ENCODE data around the gene BATF2. TPM values are rescaled to one million over a fixed set of nuclear protein-coding genes. Genes with fewer than 3 reads are reported as not detected.

Gene BATF2, protein sequence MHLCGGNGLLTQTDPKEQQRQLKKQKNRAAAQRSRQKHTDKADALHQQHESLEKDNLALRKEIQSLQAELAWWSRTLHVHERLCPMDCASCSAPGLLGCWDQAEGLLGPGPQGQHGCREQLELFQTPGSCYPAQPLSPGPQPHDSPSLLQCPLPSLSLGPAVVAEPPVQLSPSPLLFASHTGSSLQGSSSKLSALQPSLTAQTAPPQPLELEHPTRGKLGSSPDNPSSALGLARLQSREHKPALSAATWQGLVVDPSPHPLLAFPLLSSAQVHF
- 0.12 and 0.51 TPM in 2 replicates for total RNA-seq

DNA sequence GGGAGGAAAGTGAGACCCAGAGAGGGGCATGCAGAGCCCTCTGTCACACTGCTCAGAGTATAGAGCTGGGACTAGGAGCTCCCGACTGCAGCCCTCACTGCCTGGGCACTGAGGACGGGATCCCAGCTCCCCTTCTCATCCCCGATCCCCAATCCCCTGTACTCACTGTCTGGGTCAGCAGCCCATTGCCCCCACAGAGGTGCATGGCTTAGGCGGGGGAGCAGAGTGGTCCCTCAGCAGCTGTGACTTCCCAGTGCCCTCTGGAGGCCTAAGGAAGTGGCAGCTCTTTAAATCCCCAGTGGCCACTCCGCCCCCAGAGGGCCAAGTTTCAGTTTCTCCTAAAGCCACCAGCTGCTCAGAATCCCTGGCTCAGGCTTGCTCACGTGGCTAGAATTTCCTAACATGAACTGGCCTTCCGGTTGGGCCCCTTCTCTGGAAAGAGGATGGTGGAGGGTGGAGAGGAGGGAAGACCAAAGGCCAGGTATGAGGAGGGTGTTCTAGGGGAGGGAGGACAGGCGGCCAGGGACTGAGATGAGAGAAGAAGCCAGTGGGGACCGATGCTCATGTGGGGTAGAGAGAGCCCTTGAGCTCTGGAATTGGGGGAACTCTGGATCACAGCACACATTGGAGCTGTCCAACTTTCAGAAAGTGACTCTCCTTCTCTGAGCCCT lies at the start of gene BATF2:
Gene BATF2, minus strand, starts transcription at position 262 of the 671 bp plus-strand sequence. Its CDS starts 57 bp downstream, at position 205.

DNA sequence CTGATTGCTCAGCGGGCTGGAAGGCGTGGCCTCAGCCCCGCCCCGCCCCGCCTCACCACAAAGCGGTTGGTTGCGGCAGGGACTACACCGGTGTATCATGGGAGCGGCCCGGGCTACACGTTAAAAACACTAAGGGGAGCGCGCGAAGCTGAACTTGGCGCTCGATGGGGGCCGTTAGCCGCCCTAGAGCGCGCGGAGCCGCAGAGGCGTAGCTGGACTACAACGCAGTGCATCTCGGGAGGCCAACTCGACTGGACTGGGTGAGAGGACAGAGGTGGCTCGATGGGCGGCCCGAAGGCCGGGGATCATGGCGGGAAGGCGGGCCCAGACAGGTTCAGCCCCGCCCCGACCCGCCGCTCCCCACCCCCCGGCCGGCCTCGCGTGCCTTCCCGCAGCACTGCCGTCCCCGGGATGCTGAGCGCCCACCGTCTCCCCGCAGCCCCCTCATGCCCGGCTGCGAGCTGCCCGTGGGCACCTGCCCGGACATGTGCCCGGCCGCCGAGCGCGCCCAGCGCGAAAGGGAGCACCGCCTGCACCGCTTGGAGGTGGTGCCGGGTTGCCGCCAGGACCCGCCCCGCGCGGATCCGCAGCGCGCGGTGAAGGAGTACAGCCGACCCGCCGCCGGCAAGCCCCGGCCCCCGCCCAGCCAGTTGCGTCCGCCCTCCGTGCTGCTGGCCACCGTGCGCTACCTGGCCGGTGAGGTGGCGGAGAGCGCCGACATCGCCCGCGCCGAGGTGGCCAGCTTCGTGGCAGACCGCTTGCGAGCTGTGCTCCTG lies 44.3 kb upstream of the BATF2 start, which contains the start of gene SAC3D1:
Gene SAC3D1, plus strand, starts transcription at position 364 of the 776 bp plus-strand sequence. Its CDS starts 83 bp downstream, at position 447.

DNA sequence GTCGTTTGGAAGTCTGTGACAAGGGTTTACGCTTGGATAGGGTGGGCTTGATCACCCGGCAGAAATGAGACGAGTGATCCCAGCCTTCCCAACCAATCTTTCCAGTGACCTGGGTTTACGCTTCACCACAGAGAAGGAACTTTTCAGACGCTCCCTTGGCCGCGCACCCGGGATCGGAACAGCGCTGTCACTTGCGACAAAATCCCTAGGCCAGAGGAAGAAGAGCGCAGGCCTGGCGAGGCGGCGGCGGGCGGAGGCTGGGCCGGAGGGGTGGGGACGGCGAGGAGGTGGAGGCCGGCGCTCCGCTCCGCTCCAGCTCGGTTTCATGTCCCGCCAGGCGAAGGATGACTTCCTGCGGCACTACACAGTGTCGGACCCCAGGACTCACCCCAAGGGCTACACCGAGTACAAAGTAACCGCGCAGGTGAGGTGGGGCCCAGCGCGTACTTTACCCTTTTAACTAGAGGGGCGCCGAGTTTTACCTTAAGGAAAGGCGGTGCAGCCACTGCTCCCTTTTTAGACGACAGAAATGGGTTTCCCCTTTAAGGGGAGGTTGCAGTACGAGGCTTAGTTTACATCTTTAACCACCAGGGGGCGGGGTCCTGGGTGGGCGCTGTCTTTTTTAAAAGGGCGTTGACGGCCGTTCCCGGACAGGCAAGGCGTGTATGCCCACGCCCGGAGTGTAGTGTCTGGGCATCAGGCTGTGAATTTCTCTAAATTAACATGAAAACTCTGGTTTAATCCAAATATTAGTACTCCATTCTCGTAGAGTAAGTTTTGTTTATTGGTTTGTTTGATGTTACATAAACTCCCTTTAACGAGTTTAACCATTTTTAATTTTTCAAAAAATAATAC lies 30.7 kb upstream of the BATF2 start, which contains the start of gene SNX15:
Gene SNX15, plus strand, starts transcription at position 227 of the 855 bp plus-strand sequence. Its CDS starts 99 bp downstream, at position 326.

DNA sequence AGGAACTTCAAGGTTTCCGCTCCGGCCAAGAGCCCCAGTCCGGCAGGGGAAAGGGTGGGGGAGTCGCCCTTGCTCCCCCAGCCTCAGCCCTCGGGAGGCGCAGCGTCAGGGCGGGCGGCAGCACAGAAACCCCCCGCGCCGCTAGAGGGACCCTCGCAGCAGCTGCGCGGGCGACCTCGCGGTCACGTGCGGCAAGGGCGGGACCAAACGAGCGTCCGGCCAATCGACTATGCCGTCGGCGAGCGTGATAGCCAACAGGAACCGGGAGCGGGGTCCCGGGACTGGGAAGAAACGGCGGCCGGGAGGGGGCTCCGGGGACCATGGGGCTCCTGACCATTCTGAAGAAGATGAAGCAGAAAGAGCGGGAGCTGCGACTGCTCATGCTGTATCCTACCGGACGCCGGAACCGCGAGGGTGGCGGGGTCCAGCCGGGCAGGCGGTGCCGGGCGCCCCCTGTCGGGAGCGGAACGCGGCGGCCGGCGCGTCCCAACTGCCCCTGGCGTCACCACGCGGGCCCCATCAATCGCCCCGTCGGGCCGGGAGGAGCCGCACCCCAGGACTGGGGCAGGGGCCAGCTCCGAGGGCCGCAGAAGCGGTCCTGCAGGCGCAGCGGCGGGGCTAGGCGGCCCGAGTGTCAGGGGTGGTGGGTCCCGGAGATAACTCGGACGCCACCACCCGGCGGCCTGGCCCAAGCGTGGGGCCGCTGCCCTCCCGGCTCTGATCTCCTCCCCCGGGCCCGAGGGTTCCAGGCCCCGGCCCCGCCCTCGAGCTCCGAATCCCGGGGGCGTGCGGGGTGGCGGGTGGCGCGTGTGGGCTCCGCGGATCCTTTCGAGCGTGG lies 17.3 kb upstream of the BATF2 start, which contains the start of gene ARL2:
Gene ARL2, plus strand, starts transcription at position 273 of the 838 bp plus-strand sequence. Its CDS starts 48 bp downstream, at position 321.

DNA sequence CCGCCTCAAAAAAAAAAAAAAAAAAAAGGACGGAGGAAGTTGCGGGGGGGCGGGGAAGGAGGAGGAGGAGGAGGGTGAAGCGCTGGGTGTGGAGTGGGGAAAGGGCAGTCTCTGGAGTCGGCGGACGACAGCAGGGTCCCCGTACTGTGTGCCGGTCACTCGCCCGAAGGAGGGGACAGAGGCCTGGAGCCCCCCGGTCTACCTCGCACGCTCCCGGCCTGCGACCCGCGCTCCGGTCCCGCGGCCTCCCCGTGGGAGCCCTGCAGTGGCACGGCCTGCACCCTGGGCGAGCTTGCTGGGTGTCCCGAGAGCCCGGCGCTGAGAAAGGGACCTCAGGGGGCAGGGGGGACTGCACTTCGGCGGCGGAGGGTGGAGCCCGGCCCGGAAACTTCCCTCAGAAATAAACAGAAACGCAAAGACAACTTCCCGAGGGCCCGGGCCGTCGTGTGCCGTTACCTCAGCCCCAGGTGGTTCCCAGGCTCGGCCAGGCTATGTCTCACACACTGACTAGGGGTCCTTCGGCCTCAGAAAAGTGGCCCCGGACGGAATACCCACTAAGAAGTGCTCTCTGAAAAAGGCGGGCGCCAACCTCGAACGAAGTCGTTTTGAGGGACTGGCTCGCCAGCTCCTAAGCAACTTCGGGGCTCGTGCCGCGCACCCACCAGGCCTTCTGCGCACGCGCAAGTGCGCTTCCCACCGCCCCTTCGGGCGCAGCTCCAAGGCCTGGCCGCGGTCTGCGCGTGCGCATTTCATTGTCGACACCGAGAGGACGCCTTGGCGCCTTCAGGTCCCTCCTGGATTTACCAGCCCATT lies 25.1 kb downstream of the BATF2 start, which contains the start of gene MAJIN:
Gene MAJIN, minus strand, starts transcription at position 688 of the 813 bp plus-strand sequence. CDS start 12,703 bp downstream, outside the sequence.

Other genes with a start within 250 kb of the BATF2 start
- 5.4 and 15.3 TPM in 2 replicates for gene PYGM, start 237.0 kb downstream of the BATF2 start, total RNA-seq
- gene SF1, start 218.4 kb downstream of the BATF2 start, total RNA-seq, result 107 and 112 TPM in 2 replicates
- 17.6 and 23.2 TPM in 2 replicates for gene MAP4K2, start 193.8 kb downstream of the BATF2 start, total RNA-seq
- 19.6 and 29.2 TPM in 2 replicates for gene MEN1, start 186.4 kb downstream of the BATF2 start, total RNA-seq
- 0.26 TPM in 1 of 2 replicates, not detected in the other for gene CDC42BPG, start 152.3 kb downstream of the BATF2 start, total RNA-seq
- gene EHD1, start 118.3 kb downstream of the BATF2 start, total RNA-seq, result 52.1 and 66.7 TPM in 2 replicates
- gene ATG2A, start 79.8 kb downstream of the BATF2 start, total RNA-seq, result 16.2 and 19.2 TPM in 2 replicates
- 11.1 and 21.6 TPM in 2 replicates for gene PPP2R5B, start 72.3 kb downstream of the BATF2 start, total RNA-seq
- 0.35 TPM in 1 of 2 replicates, not detected in the other for gene GPHA2, start 61.1 kb downstream of the BATF2 start, total RNA-seq
- gene MAJIN, start 24.9 kb downstream of the BATF2 start, total RNA-seq, result not detected in 2 replicates
- gene ARL2, start 17.2 kb upstream of the BATF2 start, total RNA-seq, result 116 and 119 TPM in 2 replicates
- 7.8 and 9.4 TPM in 2 replicates for gene SNX15, start 30.5 kb upstream of the BATF2 start, total RNA-seq
- gene SAC3D1, start 44.2 kb upstream of the BATF2 start, total RNA-seq, result 19.7 and 23.5 TPM in 2 replicates
- gene NAALADL1, start 61.6 kb upstream of the BATF2 start, total RNA-seq, result 17.2 and 38.7 TPM in 2 replicates
- 1.2 and 2.9 TPM in 2 replicates for gene CDCA5, start 87.1 kb upstream of the BATF2 start, total RNA-seq
- gene ZFPL1, start 87.3 kb upstream of the BATF2 start, total RNA-seq, result 34.5 TPM in 2 replicates
- 197 and 427 TPM in 2 replicates for gene VPS51, start 99.2 kb upstream of the BATF2 start, total RNA-seq
- gene TM7SF2, start 114.9 kb upstream of the BATF2 start, total RNA-seq, result 10.4 and 13.4 TPM in 2 replicates
- gene ZNHIT2, start 120.7 kb upstream of the BATF2 start, total RNA-seq, result 18.3 and 19.1 TPM in 2 replicates
- gene FAU, start 125.2 kb upstream of the BATF2 start, total RNA-seq, result 456 and 558 TPM in 2 replicates
- 40.8 and 56.9 TPM in 2 replicates for gene MRPL49, start 125.3 kb upstream of the BATF2 start, total RNA-seq
- gene SYVN1, start 137.5 kb upstream of the BATF2 start, total RNA-seq, result 13.2 and 22.1 TPM in 2 replicates
- gene SPDYC, start 173.3 kb upstream of the BATF2 start, total RNA-seq, result not detected in 2 replicates
- 168 and 189 TPM in 2 replicates for gene CAPN1, start 185.0 kb upstream of the BATF2 start, total RNA-seq